Thymus (tissue), 2 donors: Measurements from ENCODE around the gene DNMT3L. TPM values are rescaled to one million over a fixed set of nuclear protein-coding genes. Genes with fewer than 3 reads are reported as not detected.

ENCODE experiments used
- polyA plus RNA-seq: library from polyadenylated mRNA; stranded (reverse); fragments of 200-250 nt; gene quantifications from one replicate; pipeline ENCODE4 v1.2.3, GENCODE V29; 2013
- total RNA-seq: library from RNA; stranded (reverse); fragments of 120-200 nt; gene quantifications from one replicate; pipeline ENCODE4 v1.2.4, GENCODE V29; 2013
- donor health status: healthy.

DNMT3L gene
- total and polyA plus RNA-seq, 2 donors, result 0.42 to 0.80 TPM

Other genes starting within 250 kb of the DNMT3L start
- 22.4 TPM for gene TRAPPC10, start 249.6 kb downstream of the DNMT3L start, total RNA-seq
- gene TRAPPC10, start 249.6 kb downstream of the DNMT3L start, polyA plus RNA-seq, result 14.0 TPM
- gene PWP2, start 154.5 kb downstream of the DNMT3L start, total RNA-seq, result 2.2 TPM
- 12.7 TPM for gene PWP2, start 154.5 kb downstream of the DNMT3L start, polyA plus RNA-seq
- 6.4 TPM for gene GATD3, start 128.2 kb downstream of the DNMT3L start, total RNA-seq
- 47.4 TPM for gene GATD3, start 128.2 kb downstream of the DNMT3L start, polyA plus RNA-seq
- gene ICOSLG, start 21.0 kb downstream of the DNMT3L start, total RNA-seq, result 1.1 TPM
- 5.1 TPM for gene ICOSLG, start 21.0 kb downstream of the DNMT3L start, polyA plus RNA-seq
- gene AIRE, start 24.0 kb upstream of the DNMT3L start, total RNA-seq, result 11.9 TPM
- 52.2 TPM for gene AIRE, start 24.0 kb upstream of the DNMT3L start, polyA plus RNA-seq
- gene PFKL, start 38.2 kb upstream of the DNMT3L start, total RNA-seq, result 49.6 TPM
- 82.7 TPM for gene PFKL, start 38.2 kb upstream of the DNMT3L start, polyA plus RNA-seq
- 15.3 TPM for gene CFAP410, start 77.5 kb upstream of the DNMT3L start, total RNA-seq
- gene CFAP410, start 77.5 kb upstream of the DNMT3L start, polyA plus RNA-seq, result 62.5 TPM
- gene TRPM2, start 91.7 kb upstream of the DNMT3L start, total RNA-seq, result 2.7 TPM
- gene TRPM2, start 91.7 kb upstream of the DNMT3L start, polyA plus RNA-seq, result 9.4 TPM
- gene LRRC3, start 193.6 kb upstream of the DNMT3L start, total RNA-seq, result 0.24 TPM
- gene LRRC3, start 193.6 kb upstream of the DNMT3L start, polyA plus RNA-seq, result 0.55 TPM